GM12864 (cell line): ENCODE measurements around the gene PLEKHD1.

Experiments
- DNase-seq: peaks from one replicate; pipeline ENCODE4 v3.0.0-alpha.2; 2011; ENCODE audit warnings: low read depth
- H3K4me3 ChIP-seq: 2 replicates; pipeline ENCODE4 v1.5.1; 2011; ENCODE audit warnings: mild to moderate bottlenecking, low read depth, low read length, control low read depth
- TF ChIP-seq, protein P1 (sequence below): IDR thresholded peaks from 2 replicates; pipeline ENCODE4 v1.5.1; 2011; ENCODE audit warnings: low read depth, mild to moderate bottlenecking, moderate library complexity, low read length, control low read depth, inconsistent platforms; ENCODE audit errors: missing control alignments

Gene PLEKHD1

DNA sequence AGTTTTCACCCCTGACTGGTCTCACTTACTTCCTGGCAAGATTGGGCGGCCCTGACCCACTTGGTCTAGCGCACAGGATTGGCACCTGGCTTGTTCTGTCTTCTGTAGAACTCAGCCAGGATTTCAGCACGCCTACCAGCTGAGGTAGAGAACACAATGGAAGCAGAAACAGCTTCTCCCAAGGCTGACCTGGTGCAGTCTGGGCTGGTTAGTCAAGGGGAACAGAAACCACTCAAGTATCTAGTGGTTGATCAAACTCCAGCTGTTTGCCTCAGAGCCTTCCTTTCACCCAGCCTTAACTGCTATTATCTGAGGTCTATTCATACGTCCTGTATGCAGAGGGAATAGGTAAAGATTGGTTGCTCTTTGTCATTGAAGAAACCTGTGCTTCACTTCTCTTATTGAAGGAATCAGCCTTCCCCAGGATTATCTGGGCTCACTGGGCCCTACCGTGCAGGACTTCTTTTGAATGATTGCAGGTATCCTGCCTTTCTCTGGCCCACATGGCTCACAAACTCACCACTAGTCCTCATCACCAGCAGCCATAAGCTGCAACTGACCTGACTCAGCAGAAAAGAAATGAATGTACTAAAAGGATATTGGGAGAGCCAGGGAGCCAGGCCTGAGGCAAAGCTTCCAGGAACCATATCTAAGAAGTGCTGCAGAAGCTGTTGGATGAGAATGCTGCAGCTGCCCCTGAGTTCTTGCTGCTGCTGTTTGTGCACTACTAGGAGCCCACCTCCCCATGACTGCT lies 2.5 kb upstream of the PLEKHD1 start:
- TF ChIP-seq, protein P1, sequence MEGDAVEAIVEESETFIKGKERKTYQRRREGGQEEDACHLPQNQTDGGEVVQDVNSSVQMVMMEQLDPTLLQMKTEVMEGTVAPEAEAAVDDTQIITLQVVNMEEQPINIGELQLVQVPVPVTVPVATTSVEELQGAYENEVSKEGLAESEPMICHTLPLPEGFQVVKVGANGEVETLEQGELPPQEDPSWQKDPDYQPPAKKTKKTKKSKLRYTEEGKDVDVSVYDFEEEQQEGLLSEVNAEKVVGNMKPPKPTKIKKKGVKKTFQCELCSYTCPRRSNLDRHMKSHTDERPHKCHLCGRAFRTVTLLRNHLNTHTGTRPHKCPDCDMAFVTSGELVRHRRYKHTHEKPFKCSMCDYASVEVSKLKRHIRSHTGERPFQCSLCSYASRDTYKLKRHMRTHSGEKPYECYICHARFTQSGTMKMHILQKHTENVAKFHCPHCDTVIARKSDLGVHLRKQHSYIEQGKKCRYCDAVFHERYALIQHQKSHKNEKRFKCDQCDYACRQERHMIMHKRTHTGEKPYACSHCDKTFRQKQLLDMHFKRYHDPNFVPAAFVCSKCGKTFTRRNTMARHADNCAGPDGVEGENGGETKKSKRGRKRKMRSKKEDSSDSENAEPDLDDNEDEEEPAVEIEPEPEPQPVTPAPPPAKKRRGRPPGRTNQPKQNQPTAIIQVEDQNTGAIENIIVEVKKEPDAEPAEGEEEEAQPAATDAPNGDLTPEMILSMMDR, result no peak
- H3K4me3 ChIP-seq, result no peak overlapping the region
- DNase-seq, result peak; percentile 64

DNA sequence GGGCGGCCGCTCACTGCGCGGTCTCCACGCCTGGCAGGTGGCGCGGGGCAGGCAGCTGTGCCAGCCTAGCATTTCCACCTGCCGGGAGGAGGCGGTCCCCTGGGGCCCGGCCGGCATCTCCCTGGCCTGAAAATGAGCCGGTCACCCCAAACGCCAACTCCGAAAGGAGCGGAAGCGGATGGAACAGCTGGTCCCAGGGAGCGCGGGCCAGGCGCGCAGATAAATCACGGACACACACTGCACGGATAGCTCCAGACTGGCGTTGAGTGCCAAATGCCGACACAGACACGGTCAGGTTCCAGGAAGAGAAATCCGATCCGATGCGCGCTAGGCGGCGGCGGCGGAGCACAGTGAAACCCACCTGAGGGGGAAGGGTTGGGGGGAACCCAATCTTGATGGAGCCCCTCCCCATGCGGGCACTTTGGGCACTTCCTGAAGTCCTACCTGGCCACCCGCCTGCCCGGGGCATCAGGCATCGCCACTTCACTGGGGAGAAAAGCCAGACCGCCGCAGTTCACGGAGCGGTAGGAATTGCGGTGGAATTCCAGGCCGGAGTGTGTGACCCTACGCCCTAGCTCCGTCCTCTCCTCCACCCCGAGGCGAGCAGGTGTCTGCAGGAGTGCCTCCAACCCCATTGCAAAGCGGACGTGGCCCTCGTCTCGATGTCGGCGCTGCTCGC lies 624 bp upstream of the PLEKHD1 start:
- no peak for DNase-seq
- H3K4me3 ChIP-seq, result no peak overlapping the region
- TF ChIP-seq, protein P1, result no peak

DNA sequence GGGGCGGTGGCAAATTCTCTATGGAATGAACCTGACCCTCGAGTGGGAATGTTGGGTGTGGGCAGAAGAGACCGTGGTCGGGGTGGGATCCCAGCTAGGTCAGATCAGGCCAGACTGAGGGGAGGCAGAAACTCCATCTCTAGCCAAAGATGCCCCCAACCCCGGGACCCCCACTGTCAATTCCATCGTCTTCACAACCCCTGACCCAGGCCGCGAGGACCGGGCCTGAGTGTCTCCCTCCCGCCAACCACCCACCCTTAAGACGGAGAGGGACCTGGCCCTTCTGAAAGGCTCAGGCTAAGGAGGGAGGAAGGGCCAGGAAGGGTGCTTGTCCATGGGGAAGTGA lies 760 bp downstream of the PLEKHD1 start:
- H3K4me3 ChIP-seq, result no peak overlapping the region
- DNase-seq, result no peak
- TF ChIP-seq, protein P1, result no peak

DNA sequence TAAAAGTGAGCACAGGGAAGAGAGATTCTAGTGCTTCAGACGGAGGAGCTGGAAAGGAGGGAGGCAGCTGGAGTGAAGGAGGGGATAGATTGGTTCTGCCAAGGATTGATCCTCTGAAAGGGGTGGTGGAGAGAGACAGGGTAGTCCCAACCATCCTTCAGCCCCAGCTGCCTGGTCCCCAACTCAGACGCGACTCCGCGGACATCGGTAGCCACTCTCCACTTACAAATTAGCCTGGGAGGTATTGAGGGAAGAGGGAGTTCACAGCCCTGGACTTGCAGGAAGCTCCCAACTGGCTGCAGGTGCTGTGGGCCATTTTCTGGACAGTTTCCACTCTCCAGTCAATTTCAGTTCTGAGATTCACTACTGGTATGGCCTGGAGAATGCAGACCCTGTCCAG lies 1.2 kb downstream of the PLEKHD1 start:
- H3K4me3 ChIP-seq, result no peak overlapping the region
- TF ChIP-seq, protein P1, result no peak
- DNase-seq, result no peak

DNA sequence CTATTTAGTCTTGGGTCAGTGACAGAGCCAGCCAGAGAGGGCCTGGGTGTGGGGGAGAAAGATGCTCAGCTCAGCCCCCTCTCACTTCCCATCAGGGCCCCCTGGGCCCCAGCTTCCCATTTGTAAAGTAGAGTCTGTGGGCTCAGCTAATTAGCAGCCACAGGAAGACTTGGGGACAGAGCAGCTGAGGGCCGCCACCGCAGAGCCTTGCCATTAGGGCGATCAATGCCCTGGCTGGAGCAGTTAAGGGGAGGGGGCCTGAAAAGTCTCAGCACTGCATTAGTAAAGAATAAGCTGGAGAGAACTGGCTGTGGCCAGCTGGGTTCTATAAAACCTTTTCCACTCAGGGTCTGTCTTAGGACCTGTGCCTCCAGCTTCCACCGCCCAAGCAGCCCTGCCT lies 2.7 kb downstream of the PLEKHD1 start:
- no peak for DNase-seq
- H3K4me3 ChIP-seq, result no peak overlapping the region
- TF ChIP-seq, protein P1, result no peak

DNA sequence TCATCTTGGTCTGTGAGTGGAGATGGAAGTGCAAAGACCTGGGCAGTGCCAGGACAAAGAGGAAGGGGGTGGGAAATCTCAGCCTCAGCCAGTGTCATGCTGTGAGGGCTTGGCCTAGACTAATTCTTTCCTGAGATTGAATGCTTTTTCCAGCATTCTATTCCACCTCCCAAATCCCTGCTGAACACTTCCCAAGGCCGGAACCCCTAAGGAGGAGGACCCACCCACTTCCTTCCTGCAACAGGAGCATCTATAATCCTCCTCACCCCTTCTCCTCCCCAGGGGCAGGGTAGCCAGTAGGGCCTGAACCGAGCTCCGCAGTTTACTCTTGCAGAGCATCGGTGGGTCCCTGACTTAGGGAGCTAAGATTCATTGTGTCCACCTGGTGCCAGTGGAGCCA lies 3.2 kb downstream of the PLEKHD1 start:
- TF ChIP-seq, protein P1, result no peak
- H3K4me3 ChIP-seq, result no peak overlapping the region
- no peak for DNase-seq

DNA sequence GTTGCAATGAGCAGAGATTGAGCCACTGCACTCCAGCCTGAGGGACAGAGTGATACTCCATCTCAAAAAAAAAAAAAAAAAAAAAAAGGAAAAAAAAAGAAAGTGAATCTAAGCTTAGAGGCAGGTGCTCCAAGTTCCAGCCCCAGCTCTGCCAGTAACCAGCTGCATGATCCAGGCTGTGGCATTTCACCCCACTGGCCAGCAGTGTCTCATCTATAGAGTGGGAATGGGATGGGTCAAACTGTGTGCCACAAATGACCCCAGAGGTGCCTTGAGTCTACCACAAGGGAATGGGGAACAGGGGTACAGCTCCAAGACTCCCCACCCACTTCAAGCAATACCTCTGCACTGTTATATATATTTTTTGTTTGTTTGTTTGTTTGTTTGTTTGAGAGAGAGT lies 5.0 kb downstream of the PLEKHD1 start:
- DNase-seq, result no peak
- no peak overlapping the region for H3K4me3 ChIP-seq
- TF ChIP-seq, protein P1, result no peak
